Panc1 (cell line): ENCODE measurements around the gene ERC2.

Experiments
- CTCF ChIP-seq: fragments of 450-650 bp; IDR thresholded peaks from 2 replicates; pipeline ENCODE4 v1.5.1; 2017; ENCODE audit warnings: mild to moderate bottlenecking
- REST ChIP-seq, 2 experiments: IDR thresholded peaks; 2 replicates each; pipeline ENCODE4 v1.6.1; 2011 to 2012; ENCODE audit warnings: low read depth in 2 of 2, control low read depth in 1 of 2, low read length in 1 of 2, mild to moderate bottlenecking in 1 of 2, moderate library complexity in 1 of 2; ENCODE audit not compliant: insufficient read depth in 1 of 2

GRCh38 chr3:55572816-55573215 is 895.5 kb downstream of the ERC2 start:
- TF ChIP-seq CTCF = no peak
- no peak for TF ChIP-seq REST (IDR thresholded peaks at IDR 0.05; ENCODE audit: insufficient read depth in 1 of 2, low read depth in 2 of 2, low read length in 1 of 2)
